Uterus (tissue), 2 donors: Measurements from ENCODE around the gene TMEM126B.
"Not testable (repeated sequence)": the region's sequence is repeated elsewhere in the genome, so short reads cannot be mapped to it uniquely, and the experiment has no call there.

ENCODE experiments used
- POLR2A ChIP-seq, 2 donors: fragments of 450-650 bp; IDR thresholded peaks; one replicate each; pipeline ENCODE4 v1.6.1; 2016; ENCODE audit warnings: antibody characterized with exemption in 2 of 2, mild to moderate bottlenecking in 1 of 2, moderate library complexity in 1 of 2
- TF ChIP-seq, protein P1 (sequence below), 4 experiments: fragments of 200-600 bp in 2 of 4; fragments of 450-650 bp in 2 of 4; sonication (generic) in 2 of 4; IDR thresholded peaks; one replicate each; pipeline ENCODE4 v1.5.1; 2016 to 2019; ENCODE audit warnings: antibody characterized with exemption in 4 of 4, mild to moderate bottlenecking in 2 of 4, moderate library complexity in 1 of 4

DNA sequence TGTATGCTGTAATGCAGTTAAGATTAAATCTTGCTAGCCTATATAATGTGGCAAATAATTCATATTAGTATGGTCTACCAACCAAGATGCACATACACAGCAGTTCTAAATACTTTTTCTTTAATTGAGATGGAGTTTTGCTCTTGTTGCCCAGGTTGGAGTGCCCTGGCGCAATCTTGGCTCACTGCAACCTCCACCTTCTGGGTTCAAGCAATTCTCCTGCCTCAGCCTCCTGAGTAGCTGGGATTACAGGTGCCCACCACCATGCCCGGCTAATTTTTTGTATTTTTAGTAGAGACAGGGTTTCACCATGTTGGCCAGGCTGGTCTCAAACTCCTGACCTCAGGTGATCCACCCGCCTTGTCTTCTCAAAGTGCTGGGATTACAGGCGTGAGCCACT, 25.9 kb downstream of the TMEM126B start:
- TF ChIP-seq POLR2A (IDR thresholded peaks at IDR 0.05), result not testable (repeated sequence)
- TF ChIP-seq, protein P1, sequence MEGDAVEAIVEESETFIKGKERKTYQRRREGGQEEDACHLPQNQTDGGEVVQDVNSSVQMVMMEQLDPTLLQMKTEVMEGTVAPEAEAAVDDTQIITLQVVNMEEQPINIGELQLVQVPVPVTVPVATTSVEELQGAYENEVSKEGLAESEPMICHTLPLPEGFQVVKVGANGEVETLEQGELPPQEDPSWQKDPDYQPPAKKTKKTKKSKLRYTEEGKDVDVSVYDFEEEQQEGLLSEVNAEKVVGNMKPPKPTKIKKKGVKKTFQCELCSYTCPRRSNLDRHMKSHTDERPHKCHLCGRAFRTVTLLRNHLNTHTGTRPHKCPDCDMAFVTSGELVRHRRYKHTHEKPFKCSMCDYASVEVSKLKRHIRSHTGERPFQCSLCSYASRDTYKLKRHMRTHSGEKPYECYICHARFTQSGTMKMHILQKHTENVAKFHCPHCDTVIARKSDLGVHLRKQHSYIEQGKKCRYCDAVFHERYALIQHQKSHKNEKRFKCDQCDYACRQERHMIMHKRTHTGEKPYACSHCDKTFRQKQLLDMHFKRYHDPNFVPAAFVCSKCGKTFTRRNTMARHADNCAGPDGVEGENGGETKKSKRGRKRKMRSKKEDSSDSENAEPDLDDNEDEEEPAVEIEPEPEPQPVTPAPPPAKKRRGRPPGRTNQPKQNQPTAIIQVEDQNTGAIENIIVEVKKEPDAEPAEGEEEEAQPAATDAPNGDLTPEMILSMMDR (IDR thresholded peaks at IDR 0.05), result not testable (repeated sequence)
